ENCODE measurements around the gene RGS6.

- no peak for TF ChIP-seq CTCF (IDR thresholded peaks at IDR 0.05 in 4 of 5, conservative IDR thresholded peaks at IDR 0.05 in 1 of 5)
- no peak for TF ChIP-seq POLR2A (IDR thresholded peaks at IDR 0.05)
Observed at GRCh38 chr14:72543341-72543740, 611.1 kb downstream of the RGS6 start.

Measured in gastrocnemius medialis (tissue), 4 donors.